ENCODE data around the gene LRCH1.

DNA sequence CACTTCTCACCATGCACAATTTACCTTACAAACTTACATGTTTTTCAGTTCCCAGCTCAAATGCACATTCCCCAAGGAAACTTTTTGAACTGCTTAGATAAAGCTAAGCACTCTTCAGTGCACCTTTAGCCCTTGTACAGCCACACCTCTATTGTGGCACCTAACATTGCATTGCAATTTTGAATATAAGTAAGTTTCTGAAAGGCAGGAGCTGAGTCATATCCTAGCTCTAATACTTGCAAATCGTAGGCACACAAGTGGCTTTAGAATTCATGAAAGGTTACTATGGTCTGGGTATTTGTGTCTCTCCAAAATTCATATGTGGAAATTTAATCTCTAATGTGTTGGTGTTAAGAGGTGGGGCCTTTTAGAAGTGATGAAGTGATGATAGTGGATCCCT, 248.9 kb downstream of the LRCH1 start:
- TF ChIP-seq CTCF (conservative IDR thresholded peaks at IDR 0.05 in 1 of 2, IDR thresholded peaks at IDR 0.05 in 1 of 2; ENCODE audit: low read depth in 1 of 2, low read length in 2 of 2) = no peak
- TF ChIP-seq EZH2 (IDR thresholded peaks at IDR 0.05; ENCODE audit: low read length, missing control alignments) = no peak

Measured in fibroblast of lung (primary cell).